GM21619 (cell line): ENCODE measurements around the gene SPRYD3.

ENCODE experiments used
- ATAC-seq: cut with Tn5 transposase; IDR thresholded peaks from one replicate; pipeline ENCODE4 v1.9.1; 2021; ENCODE audit not compliant: unreplicated experiment

The SPRYD3 gene

DNA sequence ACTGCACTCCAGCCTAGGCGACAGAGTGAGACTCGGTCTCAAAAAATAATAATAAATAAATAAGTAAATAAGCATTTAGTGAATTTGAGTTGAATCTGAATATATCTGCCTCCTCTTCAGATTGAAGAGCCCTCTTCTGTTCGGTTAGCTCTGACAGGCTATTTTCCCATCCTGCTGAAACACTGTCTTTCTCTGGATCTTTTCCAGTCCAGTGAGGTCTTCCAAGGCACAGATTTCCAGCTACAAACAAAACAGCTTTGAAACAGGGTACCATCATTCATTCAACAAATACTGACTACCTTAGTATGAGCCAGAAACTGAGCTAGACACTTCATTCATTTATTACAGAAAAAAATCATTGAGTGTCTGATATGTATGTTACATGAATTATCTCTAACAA is 7.2 kb upstream of the SPRYD3 start:
- no peak for ATAC-seq

DNA sequence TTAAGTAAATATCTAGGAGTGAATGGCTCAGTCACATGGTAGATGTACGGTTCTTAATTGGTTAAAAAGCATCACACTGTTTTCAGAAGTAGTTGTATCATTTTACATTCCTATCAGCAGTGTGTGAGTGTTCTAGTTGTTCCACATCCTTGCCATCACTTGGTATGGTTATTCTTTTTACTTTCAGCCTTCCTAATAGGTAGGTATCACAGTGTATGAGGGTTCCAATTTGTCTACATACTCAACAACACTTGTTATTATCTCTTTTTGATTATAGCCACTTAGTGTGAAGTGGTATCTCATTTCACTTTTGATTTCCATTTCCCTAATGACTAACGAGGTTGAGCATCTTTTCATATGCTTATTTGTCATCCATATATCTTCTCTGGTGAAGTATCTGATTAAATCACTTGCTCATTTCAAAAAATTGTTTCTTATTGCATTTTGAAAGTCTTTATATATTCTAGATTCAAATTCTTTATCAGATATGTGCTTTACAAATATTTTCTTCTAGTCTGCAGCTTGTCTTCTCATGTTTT is 3.5 kb upstream of the SPRYD3 start:
- no peak for ATAC-seq

DNA sequence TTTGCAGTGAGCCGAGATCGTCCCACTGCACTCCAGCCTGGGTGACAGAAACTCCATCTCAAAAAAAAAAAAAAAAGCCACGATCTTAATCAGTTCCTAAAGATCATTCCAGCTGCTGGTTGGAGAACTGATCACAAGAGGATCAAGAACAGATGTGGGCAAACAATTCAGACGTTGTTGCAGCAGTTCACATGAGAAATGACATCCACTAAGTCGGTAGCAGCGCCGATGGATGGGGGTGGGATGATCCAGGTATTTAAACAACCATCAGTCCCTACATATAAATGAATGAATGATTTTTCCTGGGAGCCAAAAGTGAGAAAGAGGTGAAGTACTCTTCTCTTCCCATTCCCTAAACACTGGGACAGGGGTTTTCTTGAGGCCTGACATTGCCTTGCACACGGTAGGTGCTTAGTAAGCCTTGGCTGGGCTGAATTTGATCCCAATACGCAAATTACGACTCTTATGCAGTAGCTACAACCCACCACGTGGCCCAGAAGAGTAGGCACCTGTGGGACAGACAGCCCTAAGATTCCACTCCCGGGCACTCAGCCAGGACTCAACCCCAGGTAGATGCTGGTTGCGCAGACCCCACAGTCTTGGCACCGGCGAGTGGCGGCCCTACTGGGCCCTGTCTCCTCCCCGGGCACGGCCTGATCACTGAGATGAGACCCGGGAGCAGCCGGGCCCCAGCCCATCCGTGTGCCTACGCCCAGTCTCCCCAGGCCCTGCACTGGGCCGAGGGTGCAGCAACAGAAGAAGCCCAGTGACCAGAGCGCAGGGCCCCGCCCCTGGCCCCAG is 565 bp downstream of the SPRYD3 start:
- peak; percentile 12 for ATAC-seq

DNA sequence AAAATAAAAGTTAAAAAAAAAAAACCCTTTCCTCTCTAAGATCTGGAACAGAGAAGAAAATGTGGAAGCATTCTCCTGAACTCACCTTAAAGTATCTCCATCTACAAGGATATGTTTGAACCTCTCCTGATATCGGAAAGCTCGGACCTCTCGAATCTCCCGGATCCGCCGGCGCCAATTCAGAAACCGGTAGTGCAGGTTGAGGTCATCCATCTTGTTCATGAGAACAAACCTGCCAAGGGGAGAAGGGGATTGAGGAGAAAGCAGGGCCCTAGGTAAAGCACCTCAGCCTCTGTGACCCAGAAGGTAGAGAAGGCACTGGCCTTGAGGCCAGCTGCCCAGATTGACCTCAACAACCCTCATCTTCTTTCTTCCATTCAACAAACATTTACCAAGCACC is 2.2 kb downstream of the SPRYD3 start:
- ATAC-seq, result no peak

DNA sequence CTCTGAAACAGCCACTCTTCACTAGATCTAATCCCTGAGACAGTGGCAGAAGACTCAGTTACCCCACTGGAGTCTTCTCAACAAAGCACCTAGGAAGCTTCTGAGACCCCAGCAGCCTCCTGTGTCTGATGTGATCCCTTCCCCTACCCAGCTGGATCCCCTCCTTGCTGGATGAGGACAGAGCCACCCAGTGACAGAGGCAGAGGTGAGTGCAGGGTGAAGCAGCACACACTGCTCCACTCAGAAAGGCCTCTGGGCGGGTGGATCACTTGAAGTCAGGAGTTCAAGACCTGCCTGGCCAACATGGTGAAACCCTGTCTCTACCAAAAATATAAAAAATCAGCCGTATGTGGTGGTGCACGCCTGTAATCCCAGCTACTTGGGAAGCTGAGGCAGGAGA is 2.7 kb downstream of the SPRYD3 start:
- ATAC-seq, result no peak

DNA sequence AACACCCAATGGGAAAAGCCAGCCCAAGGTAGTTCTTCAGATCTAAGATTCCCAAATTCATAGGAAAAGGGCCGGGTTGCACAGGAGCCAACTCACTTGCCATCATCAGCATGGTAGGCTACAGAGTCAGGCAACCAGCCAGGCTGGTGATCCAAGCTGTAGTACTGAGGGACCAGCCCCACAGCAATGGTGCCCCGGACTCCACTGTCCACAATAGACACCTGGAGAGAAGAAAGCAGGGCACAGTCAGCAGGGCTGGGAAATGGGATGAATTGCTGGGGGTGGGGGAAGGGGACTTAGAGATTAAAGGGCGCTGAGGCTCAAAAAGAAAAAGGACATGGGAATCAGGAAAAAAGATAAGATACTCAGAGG is 4.2 kb downstream of the SPRYD3 start:
- ATAC-seq, result no peak

DNA sequence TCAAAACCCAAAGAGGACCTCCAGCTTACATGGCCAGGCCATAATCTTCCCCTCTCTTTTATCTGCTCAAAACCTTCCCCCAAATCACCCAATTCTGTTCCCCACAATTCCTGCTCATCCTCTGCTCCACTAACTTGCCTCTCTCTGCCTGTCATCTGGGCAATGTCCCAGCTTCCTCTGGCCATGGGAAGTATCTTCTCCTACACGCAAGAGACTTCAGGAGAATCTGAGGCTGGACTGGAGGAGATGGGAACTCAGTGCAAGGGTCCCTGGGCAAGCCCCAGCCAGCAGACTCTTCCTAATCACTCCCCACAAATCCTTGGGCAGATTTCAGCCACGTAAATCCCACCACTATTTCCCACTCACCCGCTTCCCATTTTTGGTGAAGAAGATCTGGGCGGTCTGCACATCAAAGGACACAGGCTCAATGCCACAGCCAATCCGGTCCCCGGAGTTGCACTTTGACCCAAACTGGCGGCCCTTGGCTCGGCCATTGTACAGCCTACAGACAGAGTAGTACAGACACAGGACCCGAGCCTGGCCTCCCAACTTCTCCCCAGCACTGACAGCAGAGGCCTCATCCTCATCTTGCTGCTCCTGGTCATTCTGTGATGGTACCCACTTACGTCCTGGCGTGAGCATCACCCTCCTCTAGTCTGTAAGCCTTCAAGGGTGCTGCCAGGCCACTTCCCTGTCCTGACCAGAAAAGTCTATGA is 4.7 kb downstream of the SPRYD3 start:
- no peak for ATAC-seq

DNA sequence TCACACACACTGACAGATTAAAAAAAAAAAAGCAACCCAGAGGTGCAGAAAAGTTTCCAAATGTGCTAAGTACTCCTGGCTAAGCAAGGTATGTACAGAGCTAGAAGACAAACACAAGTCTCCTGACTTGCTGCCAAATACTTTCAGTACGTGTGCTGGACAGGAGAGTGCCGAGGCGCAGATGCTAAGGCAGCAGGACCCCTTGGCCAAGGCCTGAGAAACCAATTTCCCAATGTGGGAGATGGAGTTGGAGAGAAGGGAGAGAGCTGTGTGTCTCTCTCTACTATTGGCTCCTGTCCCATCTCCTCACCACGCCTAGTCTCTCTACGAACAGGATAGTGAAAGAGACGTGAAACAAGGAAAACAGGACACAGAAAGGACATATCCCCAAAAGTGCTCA is 5.3 kb downstream of the SPRYD3 start:
- ATAC-seq, result no peak

DNA sequence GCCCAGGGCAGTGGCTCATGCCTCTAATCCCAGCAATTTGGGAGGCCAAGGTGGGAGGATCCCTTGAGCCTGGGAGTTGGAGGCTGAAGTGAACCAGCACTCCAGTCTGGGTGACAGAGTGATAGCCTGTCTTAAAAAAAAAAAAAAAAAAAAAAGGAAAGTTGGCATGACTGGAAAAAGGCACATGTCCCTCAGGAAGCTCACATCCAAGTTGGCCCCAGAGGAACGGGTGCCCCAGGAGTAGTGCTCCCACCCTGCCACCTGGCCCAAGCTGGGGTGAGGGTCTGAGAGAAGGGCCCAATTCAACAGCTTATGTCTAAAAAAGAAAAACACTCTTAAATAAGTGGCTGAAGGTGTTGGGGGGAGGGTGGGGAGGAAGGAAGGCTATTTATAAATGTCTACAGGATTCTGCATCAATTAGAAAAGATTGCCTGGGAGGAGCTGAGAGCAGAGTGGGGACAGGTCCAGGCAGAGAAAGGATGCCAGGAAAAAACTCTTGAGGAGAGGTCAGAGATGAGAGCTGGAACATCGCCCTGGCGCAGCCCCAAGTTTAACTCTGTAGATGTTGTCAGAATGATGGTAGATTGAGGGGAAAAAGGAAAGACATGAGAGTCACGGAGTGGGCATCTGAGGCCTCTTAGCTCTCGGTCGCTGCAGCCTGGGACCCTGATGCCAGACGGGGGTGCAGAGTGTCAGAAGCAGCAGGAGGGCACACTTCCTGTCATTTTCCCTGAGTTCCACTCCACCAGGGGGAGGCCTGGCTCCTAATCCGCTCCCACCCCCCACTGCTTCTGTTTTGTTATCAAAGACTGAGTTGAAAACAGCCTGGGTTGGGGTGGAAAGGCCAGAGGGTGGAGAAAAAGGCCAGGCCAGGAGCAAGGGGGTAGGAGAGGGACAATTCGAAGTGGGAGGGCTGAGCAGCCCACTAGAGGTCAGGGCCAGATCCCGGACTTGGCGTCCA is 7.3 kb downstream of the SPRYD3 start:
- ATAC-seq, result no peak

DNA sequence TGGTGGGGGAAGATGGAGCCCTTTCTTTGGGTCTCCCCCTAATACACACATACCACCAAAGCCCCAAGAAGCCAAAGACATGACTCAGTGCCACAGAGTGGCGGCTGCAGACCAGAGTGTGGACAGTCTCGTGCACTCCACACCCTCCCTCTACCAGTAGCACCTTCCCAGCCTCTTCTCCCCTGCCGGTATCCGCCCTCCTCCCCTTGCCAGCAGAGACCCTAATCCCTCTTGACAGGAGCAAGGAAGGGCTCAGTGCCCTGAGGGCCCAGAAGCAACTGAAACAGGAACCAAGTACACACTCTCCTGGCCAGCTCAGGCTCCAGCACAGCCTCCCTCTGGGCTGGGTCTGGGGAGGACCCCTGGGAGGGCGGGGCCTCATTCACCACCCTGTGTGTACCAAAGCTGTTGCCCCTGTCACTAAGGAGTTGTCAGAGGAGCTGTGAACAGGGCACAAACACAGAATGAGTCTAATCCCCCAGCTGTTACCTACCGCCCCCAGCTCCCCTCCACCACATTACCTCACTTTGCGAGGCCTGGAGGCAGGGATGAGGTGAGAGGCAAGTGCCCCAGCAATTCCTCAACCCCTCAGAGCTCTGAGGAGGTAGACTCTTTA is 8.2 kb downstream of the SPRYD3 start:
- ATAC-seq, result no peak

DNA sequence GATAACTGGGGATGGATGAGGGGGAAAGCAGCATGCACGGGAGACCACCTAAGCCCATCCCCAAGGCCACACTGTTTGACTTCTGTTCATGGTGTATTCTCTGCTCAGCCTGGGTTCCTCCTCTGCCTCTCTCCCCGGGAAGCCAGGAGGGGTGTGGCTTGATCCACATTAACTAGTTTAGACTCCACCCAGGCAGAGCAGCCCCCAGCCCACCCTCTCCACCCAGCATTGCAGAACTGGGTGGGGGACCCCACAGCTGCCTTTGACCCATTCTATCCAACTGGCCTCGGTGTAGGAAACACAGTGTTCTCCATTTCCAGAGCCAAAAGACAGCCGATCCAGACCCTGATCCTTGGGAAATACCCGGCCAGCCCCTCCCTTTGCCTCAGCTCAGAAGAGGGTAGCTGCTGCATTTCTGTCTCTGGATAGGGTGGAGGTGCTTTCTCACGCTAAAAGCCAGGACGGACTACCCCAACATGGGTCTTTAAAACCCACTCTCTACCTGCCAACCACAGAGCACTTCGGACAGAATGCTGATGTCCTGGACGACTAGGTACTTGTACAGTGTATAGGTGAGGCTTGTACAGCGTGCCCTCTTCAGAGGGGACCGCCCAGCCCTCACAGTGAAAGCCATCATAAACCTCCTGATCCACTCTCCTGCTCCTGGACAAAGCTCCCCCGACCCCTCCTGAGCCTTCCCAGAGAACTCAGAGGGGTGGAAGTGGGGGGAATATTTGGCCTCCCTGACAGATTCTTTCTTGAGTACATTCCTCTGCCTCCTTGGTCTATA is 9.4 kb downstream of the SPRYD3 start:
- ATAC-seq, result no peak

DNA sequence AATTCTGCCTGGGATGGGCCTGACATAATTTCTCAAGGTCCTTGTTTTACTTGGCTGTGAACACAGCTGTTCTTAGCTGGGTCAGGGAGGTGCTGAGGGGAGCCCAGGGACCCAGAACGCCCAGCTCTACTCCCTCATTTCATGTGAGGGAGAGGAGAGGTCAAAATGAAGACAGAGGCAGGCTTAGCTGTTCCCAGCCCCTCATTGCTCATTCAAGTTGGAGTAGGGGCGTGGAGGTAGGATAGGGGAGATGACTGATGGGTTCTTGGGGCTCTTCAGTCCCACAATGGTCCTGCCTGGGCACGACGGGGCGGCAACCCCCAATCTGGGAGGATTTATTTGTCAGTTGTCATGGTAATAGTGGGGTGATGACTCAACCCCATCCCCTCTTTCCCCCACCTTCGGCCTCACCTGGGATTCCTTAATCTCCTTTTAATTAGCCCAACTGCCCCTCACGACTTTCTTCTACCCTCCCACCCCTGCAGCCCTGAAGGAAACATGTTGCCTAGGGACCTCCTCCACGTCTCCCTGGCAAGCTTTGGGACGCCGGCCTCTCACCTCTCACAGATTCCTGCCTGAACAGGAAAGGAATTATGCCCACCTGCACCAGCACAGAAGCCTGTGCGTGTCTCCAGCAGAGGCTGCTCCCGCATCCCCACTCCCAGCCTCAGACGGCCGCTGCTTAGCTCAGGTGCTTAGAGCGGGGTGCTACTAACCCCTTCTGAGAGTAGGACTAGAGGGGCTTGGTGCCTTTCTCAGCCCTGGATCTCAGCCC is 10.2 kb downstream of the SPRYD3 start:
- no peak for ATAC-seq

DNA sequence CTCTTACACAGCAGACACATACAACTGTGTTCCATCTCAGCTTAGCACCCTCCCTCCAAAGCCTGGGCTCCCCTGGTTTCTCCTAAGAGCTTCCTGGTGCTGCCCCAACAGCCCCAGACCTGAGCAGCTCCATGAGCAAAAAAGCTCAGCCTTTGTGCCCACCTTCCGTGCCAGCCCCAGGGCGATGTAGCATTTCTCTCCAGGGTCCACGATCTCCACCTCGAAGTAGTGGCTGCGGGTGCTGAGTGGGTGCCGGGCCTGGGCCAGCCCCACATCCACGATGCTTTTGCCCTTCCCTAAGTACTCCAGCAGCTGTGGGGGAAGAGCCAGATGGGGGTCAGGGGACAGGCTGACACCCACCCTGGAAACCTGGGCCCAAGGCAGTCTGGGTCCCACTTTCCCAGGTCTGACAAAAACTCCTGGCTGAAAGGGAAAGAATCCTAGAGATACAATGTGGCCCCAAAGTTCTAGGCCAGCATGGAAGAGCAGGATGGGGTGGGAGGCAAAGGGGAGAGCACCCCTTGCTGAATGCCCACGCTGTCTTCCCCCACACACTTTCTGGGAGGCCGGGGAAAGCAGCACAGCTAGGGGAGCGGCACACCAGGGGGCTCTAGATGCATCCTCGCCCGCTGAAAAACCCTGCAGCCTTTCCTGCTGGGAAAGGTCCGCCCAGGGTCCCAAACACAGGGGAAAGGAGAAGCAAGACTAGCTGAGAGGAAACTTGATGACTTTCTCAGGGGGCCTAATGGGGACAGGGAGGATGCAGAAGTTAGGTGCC is 11.0 kb downstream of the SPRYD3 start:
- ATAC-seq, result no peak

DNA sequence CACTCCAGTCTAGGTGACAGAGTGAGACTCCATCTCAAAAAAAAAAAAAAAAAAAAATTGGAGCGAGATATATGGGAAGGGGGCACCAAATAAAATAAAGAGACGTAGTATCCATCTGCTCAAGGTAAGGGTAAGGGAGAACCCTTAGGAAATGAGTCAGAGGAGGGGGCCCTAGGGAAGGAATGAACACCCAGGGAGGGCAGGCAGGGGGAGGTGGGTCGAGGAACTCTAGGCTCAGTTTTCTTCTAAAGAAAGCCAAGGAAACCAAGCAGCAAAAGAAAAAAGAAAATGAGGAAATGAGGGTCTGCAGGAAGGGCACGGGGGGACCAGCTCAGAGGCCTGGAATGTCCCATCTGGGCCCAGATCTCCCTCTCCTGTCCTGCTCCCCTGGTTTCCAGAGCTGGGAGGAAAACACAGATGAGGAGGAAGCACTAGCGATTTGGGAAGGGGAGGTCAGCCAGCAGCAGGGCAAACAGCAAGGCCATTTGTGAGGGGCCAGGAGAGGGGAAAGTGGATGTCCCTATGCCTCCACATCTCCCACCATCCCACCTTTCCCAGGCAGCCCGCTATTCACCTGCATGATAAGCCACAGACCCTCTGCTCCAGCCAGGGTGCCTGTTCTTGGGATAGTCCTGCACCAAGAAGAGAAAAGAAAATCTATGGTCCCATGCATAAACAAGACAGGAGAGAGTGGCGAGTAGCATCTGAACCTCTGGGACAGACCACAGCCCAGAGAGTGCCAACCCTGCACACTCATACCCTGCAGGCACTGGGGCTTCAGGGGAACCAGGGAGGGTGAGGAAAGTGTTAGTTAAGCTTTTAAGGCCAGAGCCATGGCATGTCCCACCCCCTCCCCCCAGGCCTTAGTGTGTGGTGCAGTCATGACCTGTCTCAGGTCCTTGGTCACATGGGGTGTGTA is 11.9 kb downstream of the SPRYD3 start:
- no peak for ATAC-seq

DNA sequence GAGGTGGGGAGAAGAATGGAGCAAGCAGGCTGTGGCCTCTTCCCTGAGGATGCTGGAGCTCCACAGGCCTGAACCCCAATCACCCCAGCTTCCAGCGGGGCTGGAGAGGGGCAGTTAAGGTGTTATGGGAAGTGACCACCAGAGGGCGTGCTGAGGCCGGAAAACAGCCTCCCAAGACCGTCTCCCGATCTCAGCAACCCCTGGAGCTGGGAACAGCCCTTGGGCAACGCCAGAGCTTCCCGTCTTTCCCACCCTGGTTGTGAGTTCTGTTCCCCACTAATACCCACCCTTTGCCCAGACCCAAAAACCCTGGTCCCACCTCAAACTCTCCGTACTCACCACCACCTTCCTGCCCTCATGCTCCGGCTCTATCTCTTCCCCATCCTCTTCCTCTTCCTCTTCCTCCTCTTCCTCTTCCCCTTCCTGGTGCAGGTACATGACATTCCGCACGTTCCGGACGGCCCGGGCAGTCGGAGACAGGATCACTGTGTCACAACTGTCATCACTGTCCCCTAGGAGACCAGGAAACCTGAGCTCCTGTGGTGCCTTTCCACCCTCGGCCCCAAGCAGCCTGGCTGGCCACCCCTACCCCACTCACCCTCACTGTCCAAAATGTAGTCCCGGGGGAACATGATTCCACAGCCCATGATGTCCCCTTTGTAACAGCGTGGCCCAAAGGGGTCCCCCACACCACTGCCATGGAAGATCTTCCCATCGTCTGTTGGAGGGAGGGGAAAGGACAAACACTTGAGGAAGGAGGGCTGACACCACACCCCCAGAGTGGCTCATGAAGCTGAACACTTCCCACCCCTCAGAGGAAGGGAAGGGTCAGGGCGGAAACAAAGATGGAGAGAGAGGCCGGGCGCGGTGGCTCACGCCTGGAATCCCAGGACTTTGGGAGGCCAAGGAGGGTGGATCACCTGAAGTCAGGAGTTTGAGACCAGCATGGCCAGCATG is 12.9 kb downstream of the SPRYD3 start:
- ATAC-seq, result no peak

DNA sequence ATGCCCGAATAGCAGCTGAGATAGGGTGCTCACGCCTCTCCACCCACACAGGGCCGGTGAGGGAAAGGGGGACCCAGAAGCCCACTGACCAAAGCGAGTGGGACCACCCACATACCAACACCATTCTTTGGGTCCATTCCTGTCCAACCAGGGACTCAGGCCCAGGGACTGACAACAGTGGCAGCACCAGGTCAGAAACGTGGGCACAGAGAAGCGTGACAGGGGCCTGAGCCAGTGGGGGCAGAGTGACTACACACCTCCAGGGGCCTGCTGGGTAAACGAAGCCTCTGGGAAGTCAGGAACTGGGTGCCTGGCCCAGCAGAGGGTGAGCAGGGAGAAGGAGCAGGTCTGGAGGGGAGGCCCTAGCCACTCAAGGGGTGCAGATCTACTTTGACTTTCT is 13.7 kb downstream of the SPRYD3 start:
- no peak for ATAC-seq
